Calu3 (cell line): ENCODE measurements around the gene ASCC2. TPM values are rescaled to one million over a fixed set of nuclear protein-coding genes. Genes with fewer than 3 reads are reported as not detected.

Source experiments
- Bru-seq: library from RNA; stranded (reverse); fragments of 400-500 nt; gene quantifications from one replicate; lab custom pipeline; 2021; lab: Mats Ljungman, UMichigan
- BruChase-seq, 2 experiments: library from RNA; stranded (reverse); fragments of 400-500 nt; gene quantifications; one replicate each; lab custom pipeline; 2021; lab: Mats Ljungman, UMichigan
- BruUV-seq: library from RNA; stranded (reverse); fragments of 400-500 nt; replicated peaks from 2 replicates; lab custom pipeline; 2021; lab: Mats Ljungman, UMichigan
- CTCF ChIA-PET: fragments of 300-600 bp; sonication (Branson Sonifier 250); formaldehyde crosslinking; loops from one replicate; lab custom pipeline; 2022; ENCODE audit warnings: antibody characterized with exemption; lab: Charles Lee
- DNase-seq: peaks from one replicate; pipeline ENCODE4 v3.0.0; 2022
- H3K27ac Mint-ChIP-seq: one replicate; pipeline ENCODE4 v1.8.0; 2022; ENCODE audit warnings: mixed read lengths; ENCODE audit not compliant: unreplicated experiment
- H3K27me3 Mint-ChIP-seq: one replicate; pipeline ENCODE4 v1.8.0; 2022; ENCODE audit warnings: mixed read lengths; ENCODE audit not compliant: unreplicated experiment
- H3K36me3 Mint-ChIP-seq: one replicate; pipeline ENCODE4 v1.8.0; 2022; ENCODE audit warnings: mild to moderate bottlenecking, moderate library complexity, mixed read lengths; ENCODE audit not compliant: insufficient read depth, unreplicated experiment
- H3K4me1 Mint-ChIP-seq: one replicate; pipeline ENCODE4 v1.8.0; 2022; ENCODE audit warnings: mild to moderate bottlenecking, low read depth, mixed read lengths; ENCODE audit not compliant: unreplicated experiment
- H3K4me3 Mint-ChIP-seq: one replicate; pipeline ENCODE4 v1.8.0; 2022; ENCODE audit warnings: mild to moderate bottlenecking, low read depth, moderate library complexity, mixed read lengths; ENCODE audit not compliant: unreplicated experiment
- H3K9me3 Mint-ChIP-seq: one replicate; pipeline ENCODE4 v1.8.0; 2022; ENCODE audit warnings: low read depth, mixed read lengths; ENCODE audit not compliant: unreplicated experiment
- intact Hi-C: fragments of 100-400 bp; cut with micrococcal nuclease; formaldehyde crosslinking; loops from one replicate; pipeline ENCODE4 v1.10.0; 2022; ENCODE audit not compliant: unreplicated experiment
- long read RNA-seq: library from polyadenylated mRNA; stranded (forward); transcript quantifications from one replicate; pipeline ENCODE4 v2.0.0, GENCODE V29; 2022
- total RNA-seq: library from RNA; stranded (reverse); gene quantifications from 2 replicates; pipeline ENCODE4 v1.2.3, GENCODE V29; 2022
- TF ChIP-seq, protein P1 (sequence below): fragments of 200-600 bp; IDR thresholded peaks from one replicate; pipeline ENCODE4 v1.8.0; 2022; ENCODE audit warnings: antibody characterized with exemption; ENCODE audit not compliant: unreplicated experiment

Gene ASCC2, protein sequence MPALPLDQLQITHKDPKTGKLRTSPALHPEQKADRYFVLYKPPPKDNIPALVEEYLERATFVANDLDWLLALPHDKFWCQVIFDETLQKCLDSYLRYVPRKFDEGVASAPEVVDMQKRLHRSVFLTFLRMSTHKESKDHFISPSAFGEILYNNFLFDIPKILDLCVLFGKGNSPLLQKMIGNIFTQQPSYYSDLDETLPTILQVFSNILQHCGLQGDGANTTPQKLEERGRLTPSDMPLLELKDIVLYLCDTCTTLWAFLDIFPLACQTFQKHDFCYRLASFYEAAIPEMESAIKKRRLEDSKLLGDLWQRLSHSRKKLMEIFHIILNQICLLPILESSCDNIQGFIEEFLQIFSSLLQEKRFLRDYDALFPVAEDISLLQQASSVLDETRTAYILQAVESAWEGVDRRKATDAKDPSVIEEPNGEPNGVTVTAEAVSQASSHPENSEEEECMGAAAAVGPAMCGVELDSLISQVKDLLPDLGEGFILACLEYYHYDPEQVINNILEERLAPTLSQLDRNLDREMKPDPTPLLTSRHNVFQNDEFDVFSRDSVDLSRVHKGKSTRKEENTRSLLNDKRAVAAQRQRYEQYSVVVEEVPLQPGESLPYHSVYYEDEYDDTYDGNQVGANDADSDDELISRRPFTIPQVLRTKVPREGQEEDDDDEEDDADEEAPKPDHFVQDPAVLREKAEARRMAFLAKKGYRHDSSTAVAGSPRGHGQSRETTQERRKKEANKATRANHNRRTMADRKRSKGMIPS
- total RNA-seq (62.6 and 73.4 TPM in 2 replicates), Bru-seq, nascent RNA (percentile 70 among the genes with signal in this experiment), BruChase-seq, experiment 1, labeled RNA remaining after a 6-hour chase (percentile 74 among the genes with signal in this experiment), BruChase-seq, experiment 2, labeled RNA remaining after a 2-hour chase (percentile 68 among the genes with signal in this experiment)
- long read RNA-seq, transcript ASCC2-202 (21 exons, 2,823 nt), result major isoform, 26 of 136 reads
- long read RNA-seq, transcript ASCC2-201 (20 exons, 2,793 nt), result minor isoform, 25 of 136 reads
- long read RNA-seq, partial matches to known transcripts, result 63 of 136 reads
- long read RNA-seq, other reads (novel, unspliced or antisense), result 21 of 136 reads

DNA sequence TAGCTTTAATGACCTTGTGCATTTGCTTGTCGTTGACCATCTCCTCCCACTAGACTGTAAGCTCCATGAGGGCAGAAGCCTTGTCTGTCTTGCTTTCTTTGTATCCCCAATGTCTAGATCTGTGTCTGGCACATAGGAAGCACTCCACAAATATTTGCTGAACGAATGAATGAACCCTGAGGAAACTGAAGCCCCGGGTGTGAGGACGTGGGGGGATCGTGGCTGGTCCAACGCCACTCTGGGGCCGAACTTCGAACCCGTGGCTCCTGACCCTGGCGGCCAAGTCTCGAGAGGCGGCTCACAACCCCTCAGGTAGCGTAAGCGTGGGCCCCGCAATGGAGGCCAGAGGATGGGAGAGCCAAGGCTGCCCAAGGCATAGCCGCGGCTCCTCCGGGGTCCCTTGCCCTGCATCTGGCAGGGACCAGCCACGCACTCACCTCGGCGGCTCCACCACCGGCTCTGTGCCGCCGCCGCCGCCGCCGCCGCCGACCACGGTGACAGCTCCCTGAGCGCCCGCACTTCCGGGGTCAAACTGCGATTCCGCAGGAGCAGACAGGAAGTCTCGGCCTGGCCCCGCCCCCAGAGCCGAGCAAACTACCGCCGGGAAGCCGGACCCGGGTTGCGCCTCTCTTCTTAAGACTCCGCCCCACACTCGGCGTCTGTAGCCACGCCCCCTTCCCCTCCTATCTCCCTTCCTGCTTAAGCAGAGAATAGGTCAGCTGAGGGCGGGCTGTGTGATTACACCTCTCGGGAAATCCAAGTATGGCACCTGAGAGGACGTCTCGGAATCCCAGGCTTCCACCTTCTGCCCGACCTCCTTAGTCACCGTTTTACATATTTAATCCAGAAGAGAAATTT, at the start of gene ASCC2:
ASCC2 (minus strand) TSS at position 534 of the 858 bp plus-strand sequence. CDS start 5,949 bp downstream, outside the sequence.
- H3K4me1 Mint-ChIP-seq, result peaks cover 31% of the 10 kb centered on the region
- peak within 1 kb of the TSS; percentile 70 for H3K27ac Mint-ChIP-seq
- no peaks in the 10 kb centered on the region for H3K27me3 Mint-ChIP-seq
- peaks cover 37% of the 10 kb centered on the region for H3K36me3 Mint-ChIP-seq
- H3K4me3 Mint-ChIP-seq, result peak within 1 kb of the TSS; percentile 81
- TF ChIP-seq, protein P1, sequence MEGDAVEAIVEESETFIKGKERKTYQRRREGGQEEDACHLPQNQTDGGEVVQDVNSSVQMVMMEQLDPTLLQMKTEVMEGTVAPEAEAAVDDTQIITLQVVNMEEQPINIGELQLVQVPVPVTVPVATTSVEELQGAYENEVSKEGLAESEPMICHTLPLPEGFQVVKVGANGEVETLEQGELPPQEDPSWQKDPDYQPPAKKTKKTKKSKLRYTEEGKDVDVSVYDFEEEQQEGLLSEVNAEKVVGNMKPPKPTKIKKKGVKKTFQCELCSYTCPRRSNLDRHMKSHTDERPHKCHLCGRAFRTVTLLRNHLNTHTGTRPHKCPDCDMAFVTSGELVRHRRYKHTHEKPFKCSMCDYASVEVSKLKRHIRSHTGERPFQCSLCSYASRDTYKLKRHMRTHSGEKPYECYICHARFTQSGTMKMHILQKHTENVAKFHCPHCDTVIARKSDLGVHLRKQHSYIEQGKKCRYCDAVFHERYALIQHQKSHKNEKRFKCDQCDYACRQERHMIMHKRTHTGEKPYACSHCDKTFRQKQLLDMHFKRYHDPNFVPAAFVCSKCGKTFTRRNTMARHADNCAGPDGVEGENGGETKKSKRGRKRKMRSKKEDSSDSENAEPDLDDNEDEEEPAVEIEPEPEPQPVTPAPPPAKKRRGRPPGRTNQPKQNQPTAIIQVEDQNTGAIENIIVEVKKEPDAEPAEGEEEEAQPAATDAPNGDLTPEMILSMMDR, result no peak
- peak; percentile 99 for DNase-seq
- intact Hi-C loops, result no loop called here
- no peaks in the 10 kb centered on the region for H3K9me3 Mint-ChIP-seq
- CTCF ChIA-PET, result interaction anchor here (0.7 to 1.7 kb wide), 4 partner anchors 9 to 167 kb away, joined by 3 to 5 read pairs (median 3); partner anchors contain the start of gene MTMR3
- TSS peak; percentile 59 for BruUV-seq

DNA sequence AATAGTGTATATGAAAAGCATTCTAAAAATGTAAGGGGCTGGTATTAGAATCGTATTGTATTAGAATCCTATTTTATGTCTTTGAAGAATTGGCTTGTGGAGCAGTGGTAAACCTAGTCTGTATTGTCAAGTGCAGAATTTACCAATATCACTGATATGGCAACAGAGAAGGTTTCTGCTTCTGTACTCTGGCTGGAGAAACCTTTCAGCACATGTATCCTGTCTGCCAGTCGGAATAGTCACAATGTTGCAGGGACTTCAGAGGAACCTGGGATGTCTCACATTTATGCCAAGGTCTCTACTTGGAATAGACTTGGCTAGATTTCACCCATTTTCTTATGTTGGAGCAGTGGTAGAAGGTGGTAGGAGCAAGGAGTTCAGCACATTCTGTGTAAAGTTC, 49.3 kb upstream of the ASCC2 start:
- intact Hi-C loops, result no loop called here
- TF ChIP-seq, protein P1, result no peak
- no peak for DNase-seq
- CTCF ChIA-PET, result interaction anchor here (0.5 to 1.2 kb wide), 3 partner anchors 11 to 69 kb away, joined by 3 to 7 read pairs (median 3); no protein-coding TSS in a partner anchor
- BruUV-seq, result no TSS peak
- no peak overlapping the region for H3K27ac Mint-ChIP-seq
- no peak overlapping the region for H3K4me3 Mint-ChIP-seq
- no peaks in the 10 kb centered on the region for H3K27me3 Mint-ChIP-seq
- peaks cover 17% of the 10 kb centered on the region for H3K36me3 Mint-ChIP-seq
- no peaks in the 10 kb centered on the region for H3K9me3 Mint-ChIP-seq
- H3K4me1 Mint-ChIP-seq, result no peaks in the 10 kb centered on the region

DNA sequence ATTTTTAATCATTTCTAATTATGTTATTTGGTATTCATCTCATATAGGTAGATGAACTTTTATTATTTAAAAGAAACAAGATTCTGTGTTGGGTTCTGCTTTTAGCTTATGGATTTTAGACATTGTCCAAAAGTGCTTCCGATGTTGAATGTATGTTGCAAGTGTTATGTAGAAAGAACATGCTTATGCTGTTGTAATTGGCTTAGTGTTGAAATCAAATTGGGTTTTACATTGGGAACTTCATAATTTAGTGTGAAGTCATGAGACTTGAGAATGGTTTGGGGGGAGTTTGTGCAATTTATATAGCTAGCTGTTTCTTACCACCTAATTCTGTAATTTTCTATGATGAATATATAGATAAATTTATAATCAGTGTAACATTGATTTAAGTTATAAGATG, 48.5 kb upstream of the ASCC2 start:
- H3K4me1 Mint-ChIP-seq, result no peaks in the 10 kb centered on the region
- H3K27me3 Mint-ChIP-seq, result no peaks in the 10 kb centered on the region
- H3K27ac Mint-ChIP-seq, result no peak overlapping the region
- peaks cover 17% of the 10 kb centered on the region for H3K36me3 Mint-ChIP-seq
- DNase-seq, result no peak
- TF ChIP-seq, protein P1, result no peak
- H3K4me3 Mint-ChIP-seq, result no peak overlapping the region
- intact Hi-C loops, result no loop called here
- CTCF ChIA-PET, result interaction anchor here (0.5 to 0.6 kb wide), 2 partner anchors 69 to 508 kb away, joined by 7 to 14 read pairs; no protein-coding TSS in a partner anchor
- no peaks in the 10 kb centered on the region for H3K9me3 Mint-ChIP-seq
- BruUV-seq, result no TSS peak
